ENCODE data around the gene CAMKK1. TPM values are rescaled to one million over a fixed set of nuclear protein-coding genes. Genes with fewer than 3 reads are reported as not detected.

CAMKK1 gene
- polyA plus RNA-seq, 1 donor from 2014 or later = 0.53 TPM

DNA sequence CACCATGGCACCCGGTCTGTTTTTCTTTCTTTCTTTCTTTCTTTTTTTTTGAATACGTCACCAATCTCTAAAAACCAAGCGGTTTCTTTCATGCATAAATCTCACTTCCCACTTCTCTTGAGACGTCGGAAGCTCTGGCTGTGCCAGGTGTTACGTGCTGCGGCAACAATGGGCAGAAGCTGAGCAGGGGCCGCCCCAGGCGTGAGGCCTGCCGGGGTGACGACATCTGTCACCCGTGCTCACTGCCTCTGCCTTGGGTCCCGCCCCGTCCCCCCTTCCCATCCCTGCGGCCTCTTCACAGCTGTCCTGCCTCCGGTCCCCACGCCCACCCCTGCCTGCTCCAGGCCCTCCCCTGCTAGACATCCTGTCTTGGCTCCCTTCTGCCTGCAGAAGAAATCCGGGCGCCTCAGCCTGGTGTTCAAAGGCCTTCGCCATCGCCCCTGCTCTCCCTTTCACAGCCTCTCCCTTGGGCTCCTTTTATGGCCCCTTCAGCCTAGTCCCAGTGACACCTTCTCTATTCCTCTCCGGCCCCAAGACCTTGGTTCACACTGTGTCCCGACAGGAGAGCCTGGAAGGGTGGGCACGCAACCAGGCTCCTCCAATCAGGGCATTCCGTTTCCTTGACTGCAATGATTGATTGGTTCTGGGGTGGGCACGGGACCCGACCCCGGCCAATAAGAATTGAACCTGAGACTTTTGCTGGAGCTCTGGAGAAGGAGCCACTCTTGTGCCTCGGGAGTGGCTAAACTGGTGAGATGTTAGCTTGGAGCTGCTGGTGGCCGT, 18.6 kb upstream of the CAMKK1 start:
- Mint-ChIP-seq H3K9me3 (no peaks in the 10 kb centered on the region), H3K36me3 (no peaks in the 10 kb centered on the region), H3K4me1 (peaks cover 44 to 58% (median 49%) of the 10 kb centered on the region in 3 donors), H3K27me3 (peaks cover 2% of the 10 kb centered on the region), H3K4me3 (peak overlapping the region; percentile 18 to 79 (median 58)), H3K27ac (peak overlapping the region; percentile 97 to 100 (median 99))

DNA sequence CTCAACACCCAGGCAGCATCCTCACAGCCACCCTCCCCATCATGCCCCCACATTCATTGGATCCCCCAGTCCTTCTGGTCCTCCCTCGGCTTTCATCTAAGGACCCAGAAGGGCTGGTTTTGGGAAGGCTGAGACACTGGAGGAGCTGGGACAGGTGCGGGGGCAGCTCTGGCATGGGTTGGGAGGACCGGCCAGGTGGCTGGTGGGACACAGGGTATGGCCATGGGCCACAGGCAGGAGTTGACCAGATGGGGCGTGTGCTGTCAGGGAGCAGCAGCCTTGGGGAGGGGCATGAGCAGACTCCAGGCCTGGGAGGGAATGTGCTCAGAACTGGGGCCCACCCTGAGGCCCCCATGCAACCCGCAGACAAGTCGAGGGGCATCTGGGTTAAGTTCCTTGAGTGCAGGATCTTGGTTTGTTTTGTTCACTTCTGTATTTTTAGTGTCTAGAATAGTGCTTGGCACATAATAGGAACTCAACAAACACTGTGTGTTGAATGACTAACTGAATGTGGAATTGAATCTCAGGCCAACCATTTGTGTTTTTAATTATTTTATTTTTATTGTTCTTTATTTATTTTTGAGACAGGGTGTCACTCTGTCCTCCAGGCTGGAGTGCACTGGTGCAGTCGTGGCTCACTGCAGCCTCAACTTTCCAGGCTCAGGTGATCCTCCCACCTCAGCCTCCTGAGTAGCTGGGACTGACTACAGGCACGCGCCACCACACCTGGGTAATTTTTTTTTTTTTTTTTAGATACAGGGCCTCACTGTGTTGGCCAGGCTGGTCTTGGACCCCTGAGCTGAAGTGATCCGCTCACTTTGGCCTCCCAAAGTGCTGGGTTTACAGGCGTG, 17.8 kb upstream of the CAMKK1 start:
- Mint-ChIP-seq H3K4me3 (peak overlapping the region; percentile 18 to 79 (median 70)), H3K36me3 (no peaks in the 10 kb centered on the region), H3K27me3 (peaks cover 2% of the 10 kb centered on the region), H3K27ac (peak overlapping the region; percentile 97 to 100 (median 99)), H3K4me1 (peaks cover 44 to 54% (median 44%) of the 10 kb centered on the region in 3 donors), H3K9me3 (no peaks in the 10 kb centered on the region)

DNA sequence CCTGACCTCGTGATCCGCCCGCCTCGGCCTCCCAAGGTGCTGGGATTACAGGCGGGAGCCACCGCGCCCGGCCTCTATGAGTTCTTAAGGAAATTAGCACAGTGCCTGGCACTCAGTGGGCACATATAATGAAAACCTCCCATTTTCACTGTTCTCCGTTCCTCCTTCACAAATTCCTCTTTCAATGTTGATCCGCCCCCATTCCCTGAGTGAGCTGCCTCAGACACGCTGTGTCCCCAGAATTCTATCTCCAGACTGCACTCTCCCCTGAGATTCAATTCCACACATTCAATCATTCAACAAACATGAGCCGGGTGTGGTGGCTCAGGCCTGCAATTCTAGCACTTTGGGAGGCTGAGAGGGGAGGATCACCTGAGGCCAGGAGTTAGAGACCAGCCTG, 16.4 kb upstream of the CAMKK1 start:
- H3K4me3 Mint-ChIP-seq = peak overlapping the region in 3 of 4 donors; percentile 16 to 68 (median 45)
- no peaks in the 10 kb centered on the region for H3K36me3 Mint-ChIP-seq
- H3K27me3 Mint-ChIP-seq = peaks cover 3% of the 10 kb centered on the region
- H3K27ac Mint-ChIP-seq = peak overlapping the region; percentile 89 to 100 (median 97)
- no peaks in the 10 kb centered on the region for H3K9me3 Mint-ChIP-seq
- H3K4me1 Mint-ChIP-seq = peaks cover 30 to 43% (median 31%) of the 10 kb centered on the region in 3 donors

DNA sequence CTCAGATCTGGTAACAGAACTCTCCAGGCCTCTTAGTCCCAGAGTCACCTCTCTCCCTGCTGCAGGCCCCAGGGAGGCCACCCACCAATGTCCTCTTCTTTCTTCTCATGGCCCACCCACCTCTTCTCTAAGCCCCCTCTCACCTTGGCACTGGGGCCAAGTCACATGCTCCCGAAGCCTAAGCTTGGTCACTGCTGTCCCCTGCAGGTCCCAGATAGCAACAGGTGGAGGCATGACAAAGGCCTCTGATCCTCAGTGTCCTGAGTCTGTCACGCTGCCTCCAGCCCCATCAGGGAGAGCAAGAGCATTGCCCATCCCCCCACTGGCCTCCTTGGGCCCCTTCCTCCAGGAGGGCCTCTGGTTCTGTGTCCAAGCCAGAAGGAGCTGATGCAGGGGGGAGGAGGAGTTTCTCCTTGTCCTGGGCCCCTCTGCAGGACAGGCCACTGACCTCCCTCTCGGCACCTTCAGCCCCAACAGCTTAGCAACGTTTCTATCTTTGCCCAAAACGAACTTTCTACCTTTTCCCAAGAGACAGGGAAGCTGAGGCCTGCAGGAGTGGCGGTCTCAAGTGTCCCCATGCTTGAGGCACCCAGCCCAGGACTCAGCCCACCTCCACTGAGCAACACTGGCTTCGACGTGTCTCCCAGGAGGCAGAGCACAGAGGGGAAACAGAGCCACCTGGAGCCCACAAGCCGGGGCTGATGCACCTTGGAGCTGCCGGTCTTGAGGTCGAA, 14.8 kb upstream of the CAMKK1 start:
- Mint-ChIP-seq H3K27ac (peak overlapping the region in 2 of 3 donors; percentile 94 to 97), H3K9me3 (no peaks in the 10 kb centered on the region), H3K27me3 (peaks cover 3% of the 10 kb centered on the region), H3K4me1 (peaks cover 21 to 29% (median 23%) of the 10 kb centered on the region in 3 donors), H3K4me3 (peak overlapping the region in 2 of 4 donors; percentile 28 to 69), H3K36me3 (no peaks in the 10 kb centered on the region)

DNA sequence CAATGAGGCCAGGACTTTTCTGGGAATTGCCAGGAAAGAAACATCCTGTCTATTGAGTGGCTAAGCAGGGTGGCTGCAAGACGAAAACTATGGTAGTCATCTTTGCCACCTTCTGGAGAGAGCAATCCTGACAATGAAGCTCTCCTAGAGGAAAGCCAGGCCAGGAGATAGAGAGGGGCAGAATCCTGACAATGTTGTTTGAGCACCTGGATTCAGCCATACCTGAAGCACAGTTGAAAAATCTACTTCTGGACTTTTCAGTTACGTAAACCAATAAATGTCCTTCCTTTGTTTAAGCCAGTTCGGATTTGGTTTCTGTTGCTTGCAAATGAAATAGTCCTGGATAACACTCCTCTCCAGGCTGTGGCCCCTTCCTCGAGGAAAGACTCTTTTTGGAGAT, 14.0 kb upstream of the CAMKK1 start:
- H3K27me3 Mint-ChIP-seq = peaks cover 3% of the 10 kb centered on the region
- H3K4me3 Mint-ChIP-seq = peak overlapping the region in 1 of 4 donors; percentile 12
- H3K36me3 Mint-ChIP-seq = no peaks in the 10 kb centered on the region
- peaks cover 18 to 26% (median 22%) of the 10 kb centered on the region in 3 donors for H3K4me1 Mint-ChIP-seq
- no peaks in the 10 kb centered on the region for H3K9me3 Mint-ChIP-seq
- H3K27ac Mint-ChIP-seq = peak overlapping the region in 2 of 3 donors; percentile 31 to 97

DNA sequence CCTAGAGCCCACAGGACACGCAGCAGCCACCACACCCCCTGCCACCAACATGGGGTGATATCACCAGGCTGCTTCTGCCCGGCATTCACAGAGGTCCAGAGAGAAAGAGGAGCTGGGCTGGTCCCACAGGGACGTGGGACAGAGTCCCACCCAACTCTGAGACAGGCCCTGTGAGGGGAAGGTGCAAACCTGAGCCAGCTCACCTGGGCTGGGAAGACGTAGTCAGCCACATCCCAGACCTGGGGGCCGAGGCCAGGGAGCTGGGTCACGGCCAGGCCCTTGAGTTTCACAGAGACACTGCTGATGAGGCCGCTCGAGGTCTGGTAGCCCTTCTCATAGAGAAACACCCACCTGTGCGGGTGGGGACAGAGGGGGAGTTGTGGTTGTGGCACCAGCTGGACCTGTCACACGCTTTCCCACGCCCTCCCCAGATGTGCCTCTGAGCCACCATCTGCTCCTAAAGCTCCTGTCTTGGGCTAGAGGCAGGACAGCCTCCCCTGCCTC, 12.2 kb upstream of the CAMKK1 start:
- H3K4me3 Mint-ChIP-seq = peak overlapping the region in 3 of 4 donors; percentile 33 to 58 (median 51)

DNA sequence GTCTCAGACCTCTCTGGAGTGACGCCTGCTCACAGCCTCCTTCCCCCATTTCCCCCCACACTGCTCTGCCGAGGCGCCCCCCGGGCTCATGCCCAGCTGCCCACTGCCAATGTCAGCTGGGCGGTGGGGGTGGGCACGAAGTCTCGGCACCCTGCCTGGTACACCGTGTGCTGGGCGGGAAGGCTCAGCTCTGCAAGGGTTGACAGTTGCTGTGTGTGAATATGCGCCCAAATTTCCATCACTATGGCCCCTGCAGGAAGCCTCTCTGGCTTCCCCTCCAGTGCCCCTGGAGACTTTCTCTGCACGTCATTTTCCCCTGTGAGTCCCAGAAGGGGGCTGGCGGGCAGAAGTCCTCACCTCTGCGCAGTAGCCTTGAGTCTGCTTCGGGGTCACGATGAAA, 11.6 kb upstream of the CAMKK1 start:
- Mint-ChIP-seq H3K9me3 (no peaks in the 10 kb centered on the region), H3K4me1 (peaks cover 4 to 8% (median 8%) of the 10 kb centered on the region in 3 donors), H3K27me3 (peaks cover 3% of the 10 kb centered on the region), H3K27ac (peak overlapping the region in 2 of 3 donors; percentile 53 to 88), H3K36me3 (peaks cover 4% of the 10 kb centered on the region), H3K4me3 (peak overlapping the region in 3 of 4 donors; percentile 33 to 85 (median 38))

More for the DNA sequence above, 12.2 kb upstream of the CAMKK1 start:
- Mint-ChIP-seq H3K27ac (peak overlapping the region in 2 of 3 donors; percentile 53 to 88), H3K27me3 (peaks cover 3% of the 10 kb centered on the region), H3K36me3 (peaks cover 4% of the 10 kb centered on the region), H3K4me1 (peaks cover 6 to 11% (median 10%) of the 10 kb centered on the region in 3 donors), H3K9me3 (no peaks in the 10 kb centered on the region)

DNA sequence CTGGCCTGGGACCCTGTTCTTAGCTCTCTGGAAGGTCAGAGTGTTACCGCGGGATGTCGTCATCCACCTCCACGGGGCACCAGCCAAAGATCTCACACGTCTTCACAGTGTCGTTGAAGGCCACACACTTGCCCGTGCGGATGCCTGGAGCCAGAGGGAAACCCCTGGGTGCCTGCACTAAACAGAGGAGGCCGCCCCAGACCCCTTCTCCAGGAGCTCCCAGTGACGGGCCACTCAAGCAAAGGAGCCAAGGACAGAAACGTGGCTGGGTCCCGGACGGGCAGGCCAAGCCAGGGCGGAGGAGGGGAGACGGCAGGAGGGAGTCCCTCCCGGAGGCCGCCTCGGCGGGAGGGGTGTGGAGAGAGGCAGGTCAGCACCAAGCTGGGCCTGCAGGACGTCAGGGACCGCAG, 11.0 kb upstream of the CAMKK1 start:
- Mint-ChIP-seq H3K36me3 (peaks cover 4% of the 10 kb centered on the region), H3K27ac (no peak overlapping the region), H3K4me3 (peak overlapping the region in 1 of 4 donors; percentile 27)

DNA sequence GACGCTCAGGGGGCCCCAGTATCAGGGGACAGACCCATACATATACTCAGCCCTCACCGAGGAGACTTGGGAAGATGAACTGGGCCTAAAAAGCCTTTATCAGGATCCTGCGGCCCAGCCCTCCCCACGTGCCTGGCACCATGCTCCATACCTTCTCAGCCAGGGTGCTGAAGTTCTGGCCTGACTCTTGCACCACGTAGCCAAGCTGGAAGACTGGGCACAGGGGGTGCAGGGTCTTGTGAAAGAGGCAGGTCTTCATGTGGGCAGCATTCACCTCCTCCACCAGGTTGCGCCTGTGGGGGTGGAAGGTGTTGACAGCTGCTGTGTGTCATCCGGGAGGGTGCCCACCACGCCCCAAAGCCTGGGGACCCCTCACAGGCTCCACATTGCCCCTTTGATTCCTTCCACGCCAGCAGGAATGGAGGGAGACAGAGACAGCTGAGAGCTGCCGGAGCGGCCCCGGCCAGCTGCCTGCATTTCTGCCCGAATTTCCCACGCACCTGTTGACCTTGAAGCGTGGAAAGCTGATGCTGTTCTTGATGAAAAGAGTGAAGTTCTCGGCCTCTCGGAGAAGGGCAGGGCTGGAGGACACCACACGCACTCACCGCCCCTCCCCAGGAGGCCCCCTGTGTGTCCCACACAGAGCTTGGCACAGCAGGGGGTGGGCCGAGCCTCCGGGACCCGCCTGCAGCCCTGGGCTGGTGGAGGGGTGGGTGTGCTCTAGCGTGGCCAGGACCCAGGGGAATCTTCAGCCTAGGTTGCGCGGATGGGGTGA, 10.4 kb upstream of the CAMKK1 start:
- no peak overlapping the region for H3K27ac Mint-ChIP-seq
- no peaks in the 10 kb centered on the region for H3K9me3 Mint-ChIP-seq
- peaks cover 1 to 4% (median 3%) of the 10 kb centered on the region in 3 donors for H3K4me1 Mint-ChIP-seq
- H3K4me3 Mint-ChIP-seq = no peak overlapping the region
- peaks cover 3% of the 10 kb centered on the region for H3K27me3 Mint-ChIP-seq
- peaks cover 4% of the 10 kb centered on the region for H3K36me3 Mint-ChIP-seq

More for the DNA sequence above, 11.0 kb upstream of the CAMKK1 start:
- H3K9me3 Mint-ChIP-seq = no peaks in the 10 kb centered on the region
- peaks cover 1 to 6% (median 4%) of the 10 kb centered on the region in 3 donors for H3K4me1 Mint-ChIP-seq
- H3K27me3 Mint-ChIP-seq = peaks cover 3% of the 10 kb centered on the region

DNA sequence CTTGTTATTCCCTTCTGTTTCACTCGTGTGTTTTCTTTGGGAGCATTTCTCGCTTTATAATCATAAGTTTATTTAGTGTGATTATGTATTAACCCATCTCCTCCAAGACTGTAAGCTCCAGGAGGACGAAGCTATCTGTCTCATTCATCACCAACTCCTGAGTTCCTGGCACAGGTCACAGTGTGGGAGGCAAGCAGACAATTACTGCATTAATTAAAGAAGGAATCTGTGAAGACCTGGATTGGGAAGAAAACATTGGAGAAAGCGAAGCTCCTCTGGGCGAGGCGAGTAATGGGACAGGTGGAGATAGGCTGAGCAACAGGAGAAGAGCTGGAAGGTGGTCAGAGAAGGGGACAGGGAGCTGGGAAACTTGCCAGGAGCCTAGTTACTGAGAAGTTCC, 7.8 kb upstream of the CAMKK1 start:
- peaks cover 1% of the 10 kb centered on the region for H3K27me3 Mint-ChIP-seq
- H3K4me3 Mint-ChIP-seq = peak overlapping the region in 1 of 4 donors; percentile 55
- H3K27ac Mint-ChIP-seq = peak overlapping the region in 1 of 3 donors; percentile 27

DNA sequence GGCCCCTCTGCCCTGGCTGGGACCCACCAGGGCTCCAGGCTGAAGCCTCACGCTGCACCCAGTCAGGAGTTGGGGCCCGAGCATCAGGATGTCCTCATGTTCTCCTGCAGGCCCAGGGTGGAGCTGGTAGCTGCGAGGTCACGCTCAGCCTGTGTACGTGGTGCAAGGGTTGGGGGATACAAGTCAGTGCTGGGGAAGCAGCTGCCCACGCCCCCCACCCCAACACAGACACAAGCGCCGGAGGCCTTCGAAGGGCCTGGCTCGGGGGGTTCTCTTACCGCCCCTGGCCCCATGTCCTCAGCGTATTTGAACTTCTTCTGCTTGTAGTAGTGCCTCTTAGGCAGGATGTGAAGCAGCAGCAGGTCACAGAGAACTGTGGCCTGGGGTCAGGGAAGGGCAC, 4.9 kb upstream of the CAMKK1 start:
- no peaks in the 10 kb centered on the region for H3K9me3 Mint-ChIP-seq
- peaks cover 5 to 12% (median 9%) of the 10 kb centered on the region in 3 donors for H3K4me1 Mint-ChIP-seq
- H3K27me3 Mint-ChIP-seq = no peaks in the 10 kb centered on the region
- peaks cover 4% of the 10 kb centered on the region for H3K36me3 Mint-ChIP-seq
- H3K27ac Mint-ChIP-seq = peak overlapping the region in 1 of 3 donors; percentile 12
- no peak overlapping the region for H3K4me3 Mint-ChIP-seq

More for the DNA sequence above, 7.8 kb upstream of the CAMKK1 start:
- H3K36me3 Mint-ChIP-seq = peaks cover 4% of the 10 kb centered on the region
- H3K9me3 Mint-ChIP-seq = no peaks in the 10 kb centered on the region
- H3K4me1 Mint-ChIP-seq = peaks cover 0 to 4% (median 3%) of the 10 kb centered on the region in 3 donors

DNA sequence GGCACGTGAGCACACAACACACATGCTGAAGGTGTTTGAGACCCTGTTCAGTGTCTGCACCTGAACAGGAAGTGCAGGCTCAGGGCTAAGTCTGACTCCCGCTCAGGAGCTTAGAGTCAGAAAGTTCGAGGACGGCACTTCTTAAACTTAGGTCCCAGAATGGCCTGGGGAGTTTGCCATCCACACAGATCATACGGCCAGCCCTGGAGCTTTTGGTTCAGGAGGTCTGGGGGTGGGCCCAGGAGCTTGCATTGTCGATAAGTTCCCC, 4.0 kb upstream of the CAMKK1 start:
- H3K9me3 Mint-ChIP-seq = no peaks in the 10 kb centered on the region
- H3K4me3 Mint-ChIP-seq = no peak overlapping the region
- no peak overlapping the region for H3K27ac Mint-ChIP-seq
- peaks cover 4% of the 10 kb centered on the region for H3K36me3 Mint-ChIP-seq
- peaks cover 5 to 12% (median 9%) of the 10 kb centered on the region in 3 donors for H3K4me1 Mint-ChIP-seq
- H3K27me3 Mint-ChIP-seq = no peaks in the 10 kb centered on the region

DNA sequence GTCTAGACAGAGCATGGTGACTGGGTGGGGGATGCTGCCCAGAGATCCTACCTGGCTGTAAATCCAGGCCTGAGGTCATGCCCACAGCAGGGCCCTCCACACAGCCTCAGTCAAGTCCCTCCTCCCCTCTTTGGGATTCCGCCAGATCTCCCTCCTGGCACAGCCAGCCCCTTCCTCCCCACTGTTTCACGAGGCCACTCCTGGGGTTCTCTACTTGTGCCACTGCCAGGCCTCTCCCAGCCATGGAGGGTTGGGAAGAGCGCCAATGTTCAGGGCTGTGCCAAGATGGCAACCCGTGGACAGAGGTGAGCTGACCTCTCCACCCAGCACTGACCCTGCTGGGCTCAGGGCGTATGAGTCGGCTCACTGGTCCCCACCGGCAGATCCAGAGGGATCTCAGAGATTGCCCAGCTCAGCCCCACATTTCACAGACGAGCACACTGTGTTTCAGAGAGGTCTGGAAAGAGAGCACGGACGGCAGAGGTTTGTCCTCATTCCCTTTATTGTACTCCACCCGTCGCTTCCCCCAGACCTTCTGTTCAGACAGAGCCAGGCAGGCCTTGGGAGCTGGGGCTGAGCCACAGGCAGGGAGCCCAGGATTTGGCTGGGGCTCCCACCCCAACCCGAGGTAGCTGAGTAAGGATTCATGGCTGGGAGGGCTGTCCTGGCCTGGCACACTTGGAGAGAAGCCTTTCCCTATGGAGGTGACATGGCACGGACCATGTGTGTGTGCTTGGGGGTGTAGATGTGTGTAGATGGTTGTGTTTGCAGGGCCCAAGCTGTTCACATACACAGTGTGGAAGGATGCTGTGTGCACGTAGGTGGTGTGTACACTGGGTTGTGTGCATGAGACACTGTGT, 3.5 kb upstream of the CAMKK1 start:
- Mint-ChIP-seq H3K9me3 (no peaks in the 10 kb centered on the region), H3K4me1 (peaks cover 9 to 13% (median 12%) of the 10 kb centered on the region in 3 donors), H3K27ac (no peak overlapping the region), H3K36me3 (peaks cover 4% of the 10 kb centered on the region), H3K4me3 (no peak overlapping the region), H3K27me3 (no peaks in the 10 kb centered on the region)
